T-helper 1 cell treated with Interleukin-12 subunit alpha and Interleukin-12 subunit beta and Interleukin-4 antibody, amounts not matched to agents 30 ng/mL and 1 ng/mL, for 36 hours (primary cell): Measurements from ENCODE around the gene PCDH10. TPM values are rescaled to one million over a fixed set of nuclear protein-coding genes. Genes with fewer than 3 reads are reported as not detected.

Source experiments
- intact Hi-C: fragments of 100-400 bp; cut with micrococcal nuclease; formaldehyde crosslinking; loops from one replicate; pipeline ENCODE4 v1.15.1; 2024
- total RNA-seq: library from RNA; stranded (reverse); gene quantifications from 2 replicates; pipeline ENCODE4 v1.2.3, GENCODE V29; 2022

PCDH10 gene
- total RNA-seq, 1 donor from 2014 or later: not detected

- intact Hi-C loops: no loop called here
These were observed 1.6 kb downstream of the PCDH10 start for GRCh38 chr4:133150486-133151340.

DNA sequence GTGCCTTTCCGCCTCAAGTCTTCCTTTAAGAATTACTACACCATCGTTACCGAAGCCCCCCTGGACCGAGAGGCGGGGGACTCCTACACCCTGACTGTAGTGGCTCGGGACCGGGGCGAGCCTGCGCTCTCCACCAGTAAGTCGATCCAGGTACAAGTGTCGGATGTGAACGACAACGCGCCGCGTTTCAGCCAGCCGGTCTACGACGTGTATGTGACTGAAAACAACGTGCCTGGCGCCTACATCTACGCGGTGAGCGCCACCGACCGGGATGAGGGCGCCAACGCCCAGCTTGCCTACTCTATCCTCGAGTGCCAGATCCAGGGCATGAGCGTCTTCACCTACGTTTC lies 2.2 kb downstream of the PCDH10 start:
- intact Hi-C loops: no loop called here

- intact Hi-C loops: no loop called here
These were observed 2.7 kb downstream of the PCDH10 start for GRCh38 chr4:133151691-133152329.

- intact Hi-C loops: no loop called here
These were observed 3.3 kb downstream of the PCDH10 start for GRCh38 chr4:133152330-133152821.

DNA sequence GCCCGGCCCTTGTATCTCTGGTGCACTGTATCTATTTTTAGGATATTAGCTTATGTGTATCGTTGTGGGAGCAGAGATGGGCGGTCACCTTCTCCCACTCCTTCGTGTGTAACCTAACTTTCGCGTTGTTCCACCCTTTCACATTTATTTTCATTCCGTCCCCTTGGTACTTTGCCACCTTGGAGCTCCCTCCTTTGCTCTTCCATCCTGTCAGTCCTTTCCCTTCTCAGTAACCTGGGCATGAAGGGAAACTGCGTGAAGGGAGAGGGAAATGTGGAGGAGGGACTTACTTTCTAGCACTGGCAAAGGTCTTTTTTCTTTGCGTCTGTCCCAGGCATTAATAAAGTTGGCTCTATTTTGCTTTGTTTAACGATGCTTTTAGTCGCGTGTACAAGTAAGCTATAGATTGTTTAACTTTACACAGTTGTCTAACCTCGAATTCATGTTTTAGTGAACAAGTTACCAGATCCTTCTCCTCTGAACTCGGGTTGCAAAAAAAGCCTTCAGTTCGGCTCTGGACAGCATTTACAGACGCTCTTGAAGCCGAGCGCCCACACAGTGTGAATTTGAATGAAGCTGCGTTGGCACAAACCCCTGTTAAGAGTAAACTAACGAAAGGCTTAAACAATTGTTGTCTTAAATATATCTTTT lies 3.9 kb downstream of the PCDH10 start:
- intact Hi-C loops: no loop called here

- intact Hi-C loops: no loop called here
These were observed 5.6 kb downstream of the PCDH10 start for GRCh38 chr4:133154725-133155124.

DNA sequence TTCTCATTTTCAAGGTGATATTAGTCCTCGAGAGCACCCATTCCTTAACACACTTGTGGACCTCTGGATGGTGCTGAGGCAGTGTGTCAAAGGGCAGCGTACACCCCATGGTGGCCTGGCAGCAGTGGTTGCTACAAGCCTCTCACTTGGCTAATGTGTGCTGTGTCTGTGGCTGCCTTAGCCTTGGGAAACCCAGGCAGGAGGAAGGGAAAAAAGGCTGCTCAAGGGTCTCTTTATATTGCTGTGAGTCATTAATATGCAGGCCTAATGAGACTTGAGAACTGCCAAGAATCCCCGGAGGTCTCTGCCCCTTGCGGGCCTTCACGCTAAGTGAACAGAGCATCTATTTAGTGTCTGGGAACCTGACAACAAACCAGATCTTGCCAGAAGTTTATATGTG lies 7.0 kb downstream of the PCDH10 start:
- intact Hi-C loops: no loop called here

DNA sequence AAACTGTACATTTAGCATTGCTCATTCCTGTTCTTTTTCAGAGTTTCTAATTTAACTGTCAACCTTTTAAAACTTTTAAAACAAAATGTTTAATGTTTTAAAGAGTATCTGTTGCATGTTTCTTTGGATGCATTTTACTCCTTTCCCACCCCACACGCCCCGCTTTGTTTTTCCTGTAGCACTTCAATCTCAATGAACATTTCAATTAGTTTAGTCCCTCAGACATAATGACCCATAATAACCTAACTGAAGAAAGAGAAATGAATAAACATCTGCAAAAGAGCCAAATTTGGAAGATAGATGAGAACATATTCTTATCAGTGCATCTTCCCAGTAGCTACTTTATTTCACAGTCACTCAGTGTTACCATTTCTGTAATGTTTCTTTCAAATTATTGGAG lies 7.5 kb downstream of the PCDH10 start:
- intact Hi-C loops: no loop called here

DNA sequence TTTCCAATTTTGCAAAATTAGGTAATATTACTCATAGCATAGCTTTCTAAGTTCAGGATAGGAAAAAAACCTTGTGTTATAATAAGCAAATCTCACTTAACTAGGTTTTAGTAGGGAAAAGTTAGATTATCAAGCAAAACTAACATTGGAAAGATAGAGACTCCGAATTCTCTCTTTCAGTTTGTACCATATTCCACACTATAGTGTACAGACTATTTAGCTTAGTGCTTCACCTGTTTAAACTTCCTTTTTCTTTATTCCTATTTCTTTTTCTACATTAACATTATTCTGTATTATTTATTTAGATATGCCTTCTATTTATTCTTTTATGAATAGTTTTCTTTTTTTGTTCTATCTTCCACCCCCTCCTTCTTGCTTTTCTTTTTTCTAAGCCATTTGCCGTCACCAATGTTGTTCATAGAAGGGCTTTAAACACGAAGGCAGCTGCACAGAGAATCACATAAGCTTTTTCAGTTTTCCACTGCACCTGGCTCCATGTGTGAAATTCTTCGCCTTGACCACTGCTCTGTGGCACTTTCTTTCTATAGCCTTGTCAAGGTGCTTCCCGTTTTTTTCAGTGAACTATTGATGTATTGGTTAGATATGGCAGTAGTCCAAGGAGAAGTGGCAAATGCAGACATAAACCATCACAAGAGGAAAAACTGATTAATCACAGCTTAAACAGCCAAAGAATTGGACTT lies 8.5 kb downstream of the PCDH10 start:
- intact Hi-C loops: no loop called here

DNA sequence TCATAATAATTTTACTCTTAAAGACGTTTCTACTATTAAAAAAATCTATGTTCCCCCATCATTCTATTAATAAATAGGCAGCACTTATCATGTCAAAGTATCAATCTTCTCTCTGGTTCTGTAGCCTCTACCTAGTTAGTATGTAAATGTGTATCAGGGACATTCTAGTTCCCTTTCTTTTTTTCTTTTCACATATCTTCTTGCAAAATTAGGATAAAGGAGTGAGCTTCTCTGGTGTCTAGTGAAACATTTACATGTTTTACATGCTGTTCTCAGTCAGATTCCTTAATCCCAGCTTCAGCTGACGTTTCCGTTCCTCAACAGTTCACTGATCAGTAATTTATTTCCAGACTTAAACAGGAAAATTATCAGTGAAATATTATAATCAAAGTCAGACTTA lies 11.8 kb downstream of the PCDH10 start:
- intact Hi-C loops: no loop called here

- intact Hi-C loops: no loop called here
These were observed 12.6 kb downstream of the PCDH10 start for GRCh38 chr4:133161570-133162295.

DNA sequence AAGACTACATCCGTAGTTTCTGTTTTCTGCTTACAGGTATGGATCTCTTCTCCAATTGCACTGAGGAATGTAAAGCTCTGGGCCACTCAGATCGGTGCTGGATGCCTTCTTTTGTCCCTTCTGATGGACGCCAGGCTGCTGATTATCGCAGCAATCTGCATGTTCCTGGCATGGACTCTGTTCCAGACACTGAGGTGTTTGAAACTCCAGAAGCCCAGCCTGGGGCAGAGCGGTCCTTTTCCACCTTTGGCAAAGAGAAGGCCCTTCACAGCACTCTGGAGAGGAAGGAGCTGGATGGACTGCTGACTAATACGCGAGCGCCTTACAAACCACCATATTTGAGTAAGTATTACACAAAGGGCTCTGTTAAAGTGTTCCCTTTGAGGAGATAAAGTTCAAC lies 13.8 kb downstream of the PCDH10 start:
- intact Hi-C loops: no loop called here

DNA sequence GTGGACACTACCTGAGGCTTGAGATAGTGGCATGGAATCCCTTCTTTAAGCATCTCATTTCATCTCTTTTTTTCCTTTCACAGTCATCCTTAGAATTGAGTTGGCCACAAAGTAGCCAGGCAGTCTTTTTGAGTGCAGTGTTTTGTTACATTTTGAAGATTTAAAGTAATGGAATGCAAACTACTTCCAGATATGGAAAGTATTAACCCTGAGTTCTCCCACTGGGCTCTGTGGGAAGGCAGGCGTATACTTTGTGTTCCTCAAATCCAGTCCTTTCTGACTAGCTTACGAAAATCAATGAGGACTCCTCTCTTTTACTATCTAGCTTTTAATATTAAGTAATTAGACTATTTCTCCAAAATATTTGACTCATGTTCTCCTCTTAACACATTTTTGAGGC lies 29.9 kb downstream of the PCDH10 start:
- intact Hi-C loops: no loop called here

- intact Hi-C loops: no loop called here
These were observed 37.1 kb downstream of the PCDH10 start for GRCh38 chr4:133186210-133186609.

DNA sequence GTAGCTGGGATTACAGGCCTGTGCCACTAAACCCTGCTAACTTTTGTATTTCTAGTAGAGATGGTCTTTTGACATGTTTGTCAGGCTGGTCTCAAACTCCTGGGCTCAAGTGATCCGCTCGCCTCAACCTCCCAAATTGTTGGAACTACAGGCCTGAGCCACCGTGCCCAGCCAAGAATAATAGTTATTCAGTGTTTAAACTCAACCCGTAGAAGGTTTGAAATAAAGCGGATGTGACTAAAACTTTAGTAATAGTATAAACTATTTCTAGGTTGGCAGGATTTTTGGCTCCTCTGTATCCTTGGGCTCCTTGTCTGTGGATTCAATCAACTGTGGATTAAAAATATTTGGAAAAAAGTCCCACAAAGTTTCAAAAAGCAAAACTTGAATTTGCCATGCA lies 37.8 kb downstream of the PCDH10 start:
- intact Hi-C loops: no loop called here

GRCh38 chr4:133188433-133189146 lies 39.5 kb downstream of the PCDH10 start:
- intact Hi-C loops: no loop called here

- intact Hi-C loops: no loop called here
These were observed 40.0 kb downstream of the PCDH10 start for GRCh38 chr4:133189147-133189517.

DNA sequence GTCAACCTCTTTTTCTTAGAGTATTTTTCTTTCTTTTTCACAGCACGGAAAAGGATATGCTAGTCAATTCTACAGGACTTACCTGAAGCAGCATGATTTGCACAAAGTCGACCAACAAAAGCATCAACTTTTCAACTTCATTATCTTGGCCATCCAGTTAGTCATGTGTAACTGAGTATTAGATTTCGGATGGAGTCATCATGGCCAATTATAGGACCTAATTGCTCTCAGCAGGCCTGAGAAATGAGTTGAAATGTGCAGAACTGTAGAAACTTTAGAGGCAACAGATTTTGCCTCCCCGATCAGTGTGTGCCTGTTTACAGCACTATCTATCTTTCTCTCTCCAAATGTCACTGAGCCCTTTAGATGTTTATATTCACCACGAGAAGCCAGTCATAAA lies 41.0 kb downstream of the PCDH10 start:
- intact Hi-C loops: no loop called here

- intact Hi-C loops: no loop called here
These were observed 59.7 kb downstream of the PCDH10 start for GRCh38 chr4:133208694-133209285.

DNA sequence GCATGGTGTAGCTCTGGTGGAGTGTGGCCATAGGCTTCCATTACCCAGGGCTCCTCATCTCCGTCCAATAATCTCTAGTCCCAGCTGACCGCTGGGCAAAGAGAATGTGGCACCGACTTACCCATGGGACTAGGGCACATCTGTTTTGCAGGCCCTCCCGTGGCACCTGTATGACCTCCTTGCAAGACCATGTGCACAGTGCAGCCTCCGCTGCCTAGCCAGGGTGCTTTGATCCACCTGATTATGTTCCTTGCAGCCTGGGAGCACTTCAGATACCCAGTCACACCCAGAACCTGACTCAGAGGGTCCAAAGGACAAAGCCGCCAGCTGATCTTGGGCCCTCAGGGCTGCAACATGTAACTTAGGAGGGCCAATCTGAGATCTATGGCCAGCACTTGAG lies 84.8 kb downstream of the PCDH10 start:
- intact Hi-C loops: no loop called here
